ENCODE results near the gene TTC17.
"Not testable (repeated sequence)": the region's sequence is repeated elsewhere in the genome, so short reads cannot be mapped to it uniquely, and the experiment has no call there.

Gene TTC17

GRCh38 chr11:43382614-43383013 is 23.9 kb downstream of the TTC17 start:
- no peak for DNase-seq

- no peak for DNase-seq
These were observed 25.7 kb downstream of the TTC17 start for GRCh38 chr11:43384393-43384792.

GRCh38 chr11:43392713-43393112 is 34.0 kb downstream of the TTC17 start:
- no peak for DNase-seq

- no peak for DNase-seq
These were observed 35.1 kb downstream of the TTC17 start for GRCh38 chr11:43393765-43394355.

GRCh38 chr11:43396617-43397016 is 37.9 kb downstream of the TTC17 start:
- no peak for DNase-seq

- no peak for DNase-seq
These were observed 38.5 kb downstream of the TTC17 start for GRCh38 chr11:43397251-43397650.

- no peak for DNase-seq
These were observed 41.4 kb downstream of the TTC17 start for GRCh38 chr11:43399983-43400630.

GRCh38 chr11:43401252-43401651 is 42.5 kb downstream of the TTC17 start:
- DNase-seq = no peak

GRCh38 chr11:43401811-43402210 is 43.1 kb downstream of the TTC17 start:
- not testable (repeated sequence) for DNase-seq

GRCh38 chr11:43403357-43404231 is 44.9 kb downstream of the TTC17 start:
- DNase-seq = no peak

- DNase-seq = no peak
These were observed 45.7 kb downstream of the TTC17 start for GRCh38 chr11:43404406-43404805.

- no peak for DNase-seq
These were observed 46.2 kb downstream of the TTC17 start for GRCh38 chr11:43404836-43405479.

GRCh38 chr11:43408277-43408676 is 49.6 kb downstream of the TTC17 start:
- no peak for DNase-seq

- DNase-seq = no peak
These were observed 51.7 kb downstream of the TTC17 start for GRCh38 chr11:43410394-43410793.

- DNase-seq = no peak
These were observed 59.5 kb downstream of the TTC17 start for GRCh38 chr11:43418197-43418596.

GRCh38 chr11:43419460-43419859 is 60.7 kb downstream of the TTC17 start:
- DNase-seq = no peak

GRCh38 chr11:43427971-43428370 is 69.3 kb downstream of the TTC17 start:
- DNase-seq = no peak

GRCh38 chr11:43430916-43431315 is 72.2 kb downstream of the TTC17 start:
- DNase-seq = not testable (repeated sequence)

GRCh38 chr11:43434893-43435292 is 76.2 kb downstream of the TTC17 start:
- DNase-seq = no peak

- DNase-seq = no peak
These were observed 81.8 kb downstream of the TTC17 start for GRCh38 chr11:43440486-43440885.

GRCh38 chr11:43443811-43444210 is 85.1 kb downstream of the TTC17 start:
- no peak for DNase-seq

- DNase-seq = no peak
These were observed 88.4 kb downstream of the TTC17 start for GRCh38 chr11:43447151-43447550.

GRCh38 chr11:43458486-43458885 is 99.8 kb downstream of the TTC17 start:
- DNase-seq = no peak

All from CD4-positive, alpha-beta T cell treated with Interleukin-15 for 1 hour (primary cell).